Small intestine (tissue), 7 donors: ENCODE data around the gene WLS. TPM values are rescaled to one million over a fixed set of nuclear protein-coding genes. Genes with fewer than 3 reads are reported as not detected.
A peak's percentile ranks its signal among the peaks of the same experiment; 100 is the strongest.

ENCODE experiments used
- DNase-seq, 2 donors: peaks; one replicate each; pipeline versions ENCODE4 v3.0.0 to v3.0.0-alpha.2; 2013
- FAIRE-seq: peaks from 2 replicates; lab custom pipeline; 2012; peaks lifted over from hg19 to GRCh38; lab: Jason Lieb, UNC
- H3K27ac ChIP-seq, 3 donors: one replicate each; pipeline ENCODE4 v1.5.1; 2013; ENCODE audit warnings: low read length in 2 of 3, mild to moderate bottlenecking in 2 of 3, control low read depth in 1 of 3, inconsistent platforms in 1 of 3, low read depth in 1 of 3, moderate library complexity in 1 of 3
- H3K27me3 ChIP-seq, 3 donors: one replicate each; pipeline ENCODE4 v1.6.1; 2013; ENCODE audit warnings: low read length in 3 of 3, inconsistent platforms in 1 of 3; ENCODE audit not compliant: control insufficient read depth in 3 of 3, insufficient read depth in 3 of 3
- H3K36me3 ChIP-seq, 3 donors: one replicate each; pipeline ENCODE4 v1.6.1; 2013; ENCODE audit warnings: low read length in 3 of 3, inconsistent platforms in 1 of 3, low read depth in 1 of 3, mild to moderate bottlenecking in 1 of 3, moderate library complexity in 1 of 3; ENCODE audit not compliant: control insufficient read depth in 3 of 3, insufficient read depth in 2 of 3
- H3K4me1 ChIP-seq, 3 donors: one replicate each; pipeline ENCODE4 v1.6.1; 2013; ENCODE audit warnings: low read length in 2 of 3, inconsistent platforms in 1 of 3, low read depth in 1 of 3, mild to moderate bottlenecking in 1 of 3, moderate library complexity in 1 of 3; ENCODE audit not compliant: control insufficient read depth in 3 of 3, insufficient read depth in 2 of 3
- H3K4me3 ChIP-seq, 3 donors: one replicate each; pipeline ENCODE4 v1.5.1; 2013; ENCODE audit warnings: low read length in 3 of 3, control low read depth in 1 of 3, inconsistent platforms in 1 of 3, low read depth in 1 of 3, mild to moderate bottlenecking in 1 of 3, moderate library complexity in 1 of 3
- H3K9me3 ChIP-seq, 2 donors: one replicate each; pipeline ENCODE4 v1.6.1; 2013; ENCODE audit warnings: low read depth in 1 of 2, low read length in 1 of 2; ENCODE audit not compliant: control insufficient read depth in 2 of 2, insufficient read depth in 1 of 2
- WGBS, 3 donors: extraction: QIAGEN DNeasy Blood & Tissue Kit; methylation state at CpG; one replicate each; pipeline ENCODE4 v1.1.7; 2013; 5-methylcytosine and 5-hydroxymethylcytosine counted together
- polyA plus RNA-seq, 4 donors: library from polyadenylated mRNA; stranded (reverse) in 3 of 4; unstranded in 1 of 4; fragments of 200-250 nt in 3 of 4; fragments of 120-200 nt in 1 of 4; gene quantifications; one replicate each; pipeline versions ENCODE4 v1.2.1 to v1.2.3, GENCODE V29; 2013
- donor health status: healthy with polysubstance abuse.
- donor health status: control.
- donor health status: control.
- donor health status: Bipolar disorder and iron deficiency.
- donor health status: healthy.

The WLS gene
- polyA plus RNA-seq, 4 donors, result 2.2 to 58.0 (median 22.5) TPM

DNA sequence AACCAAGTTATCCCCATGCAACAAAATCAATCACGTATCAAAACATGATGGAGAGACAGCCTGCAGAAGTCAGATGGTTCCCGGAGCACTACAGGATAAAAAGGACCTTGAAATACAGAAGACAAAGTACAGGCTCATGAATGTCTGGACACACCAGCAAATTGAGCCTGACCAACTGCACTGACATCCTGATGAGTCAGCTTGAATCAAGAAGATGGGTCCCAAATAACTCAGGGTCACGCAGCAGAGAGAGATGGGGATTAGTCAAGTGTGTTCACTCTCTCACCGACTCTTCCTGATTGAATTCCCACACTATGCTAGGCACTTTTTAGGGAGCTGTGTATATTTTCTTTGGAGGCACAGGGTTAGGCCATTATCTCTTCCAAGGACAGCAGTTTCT, 110.8 kb downstream of the WLS start:
- peaks cover 0 to 26% (median 2%) of the 10 kb centered on the region in 3 donors for H3K36me3 ChIP-seq
- WGBS, 3 donors, result 61 to 81% (median 65%) methylated on average over 4 of the region's 4 CpGs
- DNase-seq, result no peak
- H3K4me3 ChIP-seq, result no peak overlapping the region
- H3K9me3 ChIP-seq, result no peaks in the 10 kb centered on the region
- no peaks in the 10 kb centered on the region for H3K4me1 ChIP-seq
- H3K27me3 ChIP-seq, result no peaks in the 10 kb centered on the region
- H3K27ac ChIP-seq, result no peak overlapping the region
- FAIRE-seq, result no peak

DNA sequence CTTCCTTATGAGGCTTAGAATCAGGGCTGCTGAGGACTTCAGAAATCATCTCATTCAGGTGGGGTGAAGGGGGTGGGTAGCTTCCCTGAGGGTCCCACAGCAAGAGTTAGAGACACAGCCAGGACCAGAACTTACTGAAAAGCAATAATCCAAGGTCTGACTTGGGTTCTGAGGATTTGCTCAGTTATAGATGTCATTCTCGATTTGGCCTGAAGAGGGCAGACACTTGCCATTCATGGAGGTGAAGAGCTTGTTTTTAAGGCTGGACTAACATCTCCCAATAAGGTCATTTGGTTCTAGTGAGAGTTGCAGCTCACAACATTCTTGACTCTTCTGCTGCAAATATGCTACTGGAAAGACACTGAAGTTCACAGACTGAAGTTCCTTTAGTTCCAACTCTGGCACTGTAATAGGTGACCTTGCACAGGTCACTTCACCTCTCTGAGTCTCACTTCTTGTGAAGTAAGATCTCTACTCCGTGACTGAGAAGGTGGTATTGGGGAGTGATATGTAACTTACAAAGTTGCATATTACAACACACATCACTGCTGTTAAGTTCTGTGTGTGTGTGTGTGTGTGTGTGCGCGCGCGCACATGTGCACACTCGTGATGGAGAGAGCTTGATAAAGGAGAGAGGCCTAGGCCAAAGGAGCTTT, 112.1 kb downstream of the WLS start:
- WGBS, 3 donors, result 50 to 56% (median 52%) methylated on average over 7 of the region's 7 CpGs

DNA sequence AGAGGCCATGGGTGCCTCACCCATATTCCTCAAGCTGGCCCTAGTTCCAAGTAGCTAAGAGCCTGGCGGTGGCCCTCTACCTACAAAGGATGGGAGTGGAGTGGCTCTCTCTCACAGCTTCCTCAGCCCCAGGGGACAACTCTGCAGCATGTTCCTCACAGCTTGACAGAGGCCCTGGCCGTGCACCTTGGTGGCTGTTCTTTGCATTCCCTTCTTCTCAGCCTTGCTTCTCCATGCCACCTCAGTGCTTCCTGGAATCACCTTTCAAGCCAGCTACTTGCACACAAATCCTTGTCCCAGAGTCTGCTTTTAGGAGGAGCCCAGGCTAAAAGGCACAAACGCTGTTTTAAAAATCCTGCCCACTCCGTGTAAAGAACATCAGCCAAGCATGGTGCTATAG, 112.9 kb downstream of the WLS start:
- Histone ChIP-seq H3K4me1 (no peaks in the 10 kb centered on the region), H3K27me3 (no peaks in the 10 kb centered on the region), H3K27ac (no peak overlapping the region), H3K4me3 (no peak overlapping the region), H3K9me3 (no peaks in the 10 kb centered on the region), H3K36me3 (peaks cover 0 to 17% (median 2%) of the 10 kb centered on the region in 3 donors)
- FAIRE-seq (no peak), DNase-seq (no peak)
- WGBS, 3 donors, result 85 to 95% (median 89%) methylated on average over 4 of the region's 4 CpGs

More for the DNA sequence above, 112.1 kb downstream of the WLS start:
- Histone ChIP-seq H3K27ac (peak overlapping the region in 1 of 3 donors; percentile 32), H3K36me3 (peaks cover 0 to 21% (median 2%) of the 10 kb centered on the region in 3 donors), H3K4me3 (no peak overlapping the region), H3K4me1 (no peaks in the 10 kb centered on the region), H3K9me3 (no peaks in the 10 kb centered on the region), H3K27me3 (no peaks in the 10 kb centered on the region)
- no peak for FAIRE-seq
- DNase-seq, result peak; percentile 76 to 81

DNA sequence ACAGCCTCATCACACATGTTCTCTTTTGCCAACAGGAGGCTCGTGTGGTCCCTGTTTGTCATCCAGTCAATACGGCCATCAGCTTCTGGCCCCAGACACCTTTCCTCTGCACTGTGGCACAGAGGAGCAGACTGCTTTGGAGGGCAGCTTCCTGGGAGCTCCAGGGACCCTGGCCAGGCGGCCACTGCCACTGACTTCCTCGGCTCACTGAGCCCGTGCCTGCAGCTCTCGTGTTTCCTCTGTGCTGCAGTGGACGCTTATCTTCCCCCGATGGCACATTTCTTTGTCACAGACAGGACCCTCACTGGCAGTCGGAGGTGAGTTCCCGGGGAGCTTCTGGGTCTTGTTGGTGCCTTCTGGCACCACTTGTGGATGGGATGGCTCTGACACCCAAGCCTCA, 114.9 kb downstream of the WLS start:
- DNase-seq (no peak), FAIRE-seq (no peak)
- no peak overlapping the region for H3K4me3 ChIP-seq
- 74 to 78% (median 74%) methylated on average over 10 of the region's 10 CpGs for WGBS, 3 donors
- no peaks in the 10 kb centered on the region for H3K9me3 ChIP-seq
- H3K27ac ChIP-seq, result no peak overlapping the region
- no peaks in the 10 kb centered on the region for H3K4me1 ChIP-seq
- H3K36me3 ChIP-seq, result peaks cover 0 to 7% (median 0%) of the 10 kb centered on the region in 3 donors
- no peaks in the 10 kb centered on the region for H3K27me3 ChIP-seq

DNA sequence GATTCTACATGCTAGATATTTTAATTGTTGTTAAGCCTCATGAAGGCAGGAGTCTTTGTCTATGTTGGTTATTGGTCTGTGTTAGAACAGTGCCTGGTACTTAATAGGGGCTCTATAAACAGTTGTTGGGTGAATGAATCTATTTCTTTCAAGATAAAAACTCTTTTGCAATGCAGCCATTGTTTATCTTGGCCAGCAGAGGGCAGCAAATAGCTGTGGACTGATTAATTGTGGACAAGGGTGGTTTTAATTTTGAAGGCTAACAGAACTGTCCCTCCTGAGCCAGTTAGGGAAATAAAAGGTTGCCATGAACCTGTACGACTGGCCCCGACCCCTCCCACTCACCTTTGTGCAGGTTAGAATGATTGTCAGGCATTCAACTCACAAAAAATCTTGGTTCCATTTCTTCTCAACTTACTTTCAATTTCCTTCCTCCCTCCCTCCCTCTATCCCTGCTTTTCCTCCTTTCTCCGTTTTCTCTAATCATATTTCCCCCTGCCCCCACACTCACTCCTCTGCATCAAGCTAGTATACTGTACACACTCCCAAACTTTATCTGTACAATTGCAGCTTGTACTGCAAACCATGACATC, 115.6 kb downstream of the WLS start:
- DNase-seq, result peak; percentile 47 to 56
- H3K36me3 ChIP-seq, result peaks cover 0 to 7% (median 0%) of the 10 kb centered on the region in 3 donors
- peak overlapping the region in 1 of 3 donors; percentile 28 for H3K4me3 ChIP-seq
- whole genome bisulfite sequencing, 3 donors, result 0 to 5% (median 2%) methylated on average over 3 of the region's 3 CpGs
- H3K9me3 ChIP-seq, result no peaks in the 10 kb centered on the region
- H3K4me1 ChIP-seq, result no peaks in the 10 kb centered on the region
- no peak overlapping the region for H3K27ac ChIP-seq
- FAIRE-seq, result no peak
- H3K27me3 ChIP-seq, result no peaks in the 10 kb centered on the region

DNA sequence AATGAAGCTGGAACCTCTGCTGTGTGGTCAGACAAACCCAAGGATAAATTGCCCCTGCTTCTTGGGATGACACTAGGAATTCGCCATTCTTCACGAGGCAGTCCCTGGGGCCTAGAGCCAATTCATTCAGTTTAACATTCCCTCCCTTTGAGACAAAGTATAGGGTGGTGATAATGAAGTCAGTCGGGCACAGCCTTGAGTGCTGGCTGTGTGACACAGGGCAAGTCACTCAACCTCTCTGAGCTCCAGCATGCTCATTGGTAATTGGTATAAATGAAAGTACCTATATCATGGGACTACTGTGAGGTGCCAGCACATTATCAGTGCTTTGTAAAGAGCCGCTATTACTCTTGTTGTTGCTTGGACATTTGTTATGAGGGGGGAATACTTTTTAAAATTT, 117.0 kb downstream of the WLS start:
- DNase-seq, result no peak
- H3K36me3 ChIP-seq, result peaks cover 0 to 7% (median 0%) of the 10 kb centered on the region in 3 donors
- FAIRE-seq, result no peak
- H3K9me3 ChIP-seq, result no peaks in the 10 kb centered on the region
- no peaks in the 10 kb centered on the region for H3K27me3 ChIP-seq
- WGBS, 3 donors, result 75 to 83% (median 76%) methylated on average over 4 of the region's 4 CpGs
- H3K27ac ChIP-seq, result no peak overlapping the region
- no peak overlapping the region for H3K4me3 ChIP-seq
- peaks cover 0 to 3% (median 2%) of the 10 kb centered on the region in 3 donors for H3K4me1 ChIP-seq

DNA sequence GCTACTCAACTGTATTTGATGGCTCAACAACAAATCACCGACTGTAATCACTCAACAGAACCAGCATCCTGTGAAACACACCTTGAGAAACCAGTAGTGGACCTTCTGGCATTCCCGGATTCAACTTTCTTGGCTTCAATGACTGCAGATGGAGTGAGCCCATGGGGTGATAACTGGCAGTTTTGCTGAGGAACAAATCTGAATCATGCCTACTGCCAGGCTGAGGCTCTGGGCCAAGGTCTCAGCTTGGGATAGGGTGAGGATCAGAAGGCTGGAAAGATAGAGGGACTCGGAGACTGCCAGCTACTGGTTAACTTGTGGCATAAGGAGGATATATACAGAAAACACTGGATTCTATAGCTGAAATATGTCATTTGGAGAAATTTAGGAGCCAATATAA, 118.4 kb downstream of the WLS start:
- peaks cover 0 to 3% (median 2%) of the 10 kb centered on the region in 3 donors for H3K4me1 ChIP-seq
- no peaks in the 10 kb centered on the region for H3K27me3 ChIP-seq
- peaks cover 0 to 4% (median 0%) of the 10 kb centered on the region in 3 donors for H3K36me3 ChIP-seq
- DNase-seq (no peak), FAIRE-seq (no peak)
- no peaks in the 10 kb centered on the region for H3K9me3 ChIP-seq
- 77 to 92% (median 85%) methylated on average over 3 of the region's 3 CpGs for WGBS, 3 donors
- no peak overlapping the region for H3K27ac ChIP-seq
- no peak overlapping the region for H3K4me3 ChIP-seq

DNA sequence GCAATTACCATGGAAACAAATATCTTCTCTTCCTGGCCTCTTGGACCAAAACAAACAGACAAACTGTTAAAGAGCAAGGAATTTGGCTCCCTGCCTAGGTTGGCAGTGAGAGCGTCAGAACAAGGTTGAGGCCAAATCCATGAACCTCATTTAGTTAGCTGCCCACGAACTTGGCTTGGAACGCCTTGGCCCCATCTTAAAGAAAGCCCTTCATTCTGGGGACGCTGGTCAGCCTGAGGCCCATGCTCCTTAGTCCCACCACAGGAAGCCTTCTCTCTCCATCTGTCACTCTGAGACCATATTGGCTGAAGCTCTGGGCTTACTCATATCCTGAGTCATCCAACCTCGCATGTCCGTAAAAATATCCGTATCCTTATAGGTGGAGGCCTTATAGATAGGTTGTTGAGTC, 119.5 kb downstream of the WLS start:
- Histone ChIP-seq H3K27me3 (no peaks in the 10 kb centered on the region), H3K9me3 (no peaks in the 10 kb centered on the region), H3K4me3 (no peak overlapping the region), H3K36me3 (peaks cover 0 to 4% (median 0%) of the 10 kb centered on the region in 3 donors), H3K27ac (no peak overlapping the region), H3K4me1 (peaks cover 0 to 3% (median 2%) of the 10 kb centered on the region in 3 donors)
- no peak for FAIRE-seq
- no peak for DNase-seq
- 42 to 52% (median 50%) methylated on average over 7 of the region's 7 CpGs for WGBS, 3 donors
